Mammary epithelial cell (primary cell): ENCODE measurements around the gene EMC9.

Source experiments
- CTCF ChIP-seq, 2 donors: IDR thresholded peaks in 1 of 2; conservative IDR thresholded peaks in 1 of 2; 2 replicates each; pipeline ENCODE4 v1.5.1; 2011 to 2012; ENCODE audit warnings: inconsistent platforms in 2 of 2, low read length in 2 of 2, mild to moderate bottlenecking in 2 of 2, control low read depth in 1 of 2, low read depth in 1 of 2; ENCODE audit not compliant: insufficient read depth in 1 of 2; ENCODE audit errors: extremely low read depth in 1 of 2
- EZH2 ChIP-seq: IDR thresholded peaks from 2 replicates; pipeline ENCODE4 v1.6.1; 2012; ENCODE audit warnings: low read length, inconsistent platforms, borderline replicate concordance

GRCh38 chr14:24162093-24162492 lies 20.7 kb upstream of the EMC9 start:
- TF ChIP-seq CTCF (conservative IDR thresholded peaks at IDR 0.05 in 1 of 2, IDR thresholded peaks at IDR 0.05 in 1 of 2; ENCODE audit: extremely low read depth in 1 of 2, insufficient read depth in 1 of 2, low read depth in 1 of 2, low read length in 2 of 2) = no peak
- no peak for TF ChIP-seq EZH2
